GM19328 (cell line): Measurements from ENCODE around the gene ROBO2.

Source experiments
- ATAC-seq: cut with Tn5 transposase; IDR thresholded peaks from one replicate; pipeline ENCODE4 v1.9.1; 2021; ENCODE audit warnings: mild to moderate bottlenecking, moderate library complexity; ENCODE audit not compliant: unreplicated experiment

The ROBO2 gene

DNA sequence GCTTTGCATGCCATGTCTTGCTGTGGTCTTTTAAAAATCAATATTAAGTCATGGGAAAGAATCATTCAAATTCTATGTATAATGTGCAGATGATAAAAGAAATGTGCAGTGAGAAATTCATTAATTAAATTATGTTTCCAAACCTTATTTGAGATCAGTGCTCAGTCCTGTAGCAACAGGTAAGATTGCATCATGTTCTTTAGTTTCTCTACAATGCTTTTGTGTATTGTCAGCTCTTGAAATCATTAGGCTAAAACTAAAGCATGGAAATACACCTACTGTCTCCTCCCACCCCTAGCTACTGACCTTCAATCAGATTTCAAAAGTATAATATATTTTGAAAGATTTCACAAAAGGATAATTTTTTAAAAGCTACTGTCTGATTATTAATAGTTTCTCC, 612.7 kb downstream of the ROBO2 start:
- ATAC-seq, result no peak

DNA sequence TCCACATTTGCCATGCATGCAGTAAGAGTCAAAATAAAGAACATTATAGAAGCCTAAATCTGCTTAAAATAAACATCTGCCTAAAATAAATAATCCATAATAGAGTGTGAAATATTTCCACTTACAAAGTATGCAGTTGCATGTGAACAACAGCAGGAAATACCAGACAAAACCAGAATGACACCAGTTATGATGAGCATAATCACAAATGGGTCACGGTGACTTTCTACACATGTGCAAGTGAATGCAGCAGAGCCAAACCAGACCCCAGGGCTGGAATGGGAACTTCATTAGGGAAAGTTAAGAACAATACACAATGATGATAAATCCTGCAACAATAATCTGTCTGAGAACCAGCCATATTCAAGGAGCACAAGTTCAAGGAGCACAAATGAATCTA, 615.5 kb downstream of the ROBO2 start:
- ATAC-seq, result no peak

DNA sequence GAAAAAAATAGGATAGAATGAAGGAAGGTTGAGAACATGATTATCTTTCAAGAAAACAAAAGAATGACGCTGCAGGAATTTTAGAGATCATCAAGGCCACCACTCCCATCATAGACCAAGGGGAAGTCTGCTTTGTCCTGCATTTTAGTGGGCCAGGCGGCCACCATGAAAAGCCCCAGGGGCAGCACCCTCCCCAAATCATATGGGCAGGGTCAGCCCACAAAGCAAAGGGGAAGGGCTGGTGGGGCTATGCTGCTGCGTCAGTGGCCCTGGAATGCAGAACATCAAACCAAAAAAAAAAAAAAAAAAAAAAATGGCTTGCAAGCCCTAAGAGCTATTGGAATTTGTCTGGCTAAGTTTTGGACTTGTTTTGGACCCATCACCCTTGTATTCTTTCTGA, 620.8 kb downstream of the ROBO2 start:
- ATAC-seq, result no peak

DNA sequence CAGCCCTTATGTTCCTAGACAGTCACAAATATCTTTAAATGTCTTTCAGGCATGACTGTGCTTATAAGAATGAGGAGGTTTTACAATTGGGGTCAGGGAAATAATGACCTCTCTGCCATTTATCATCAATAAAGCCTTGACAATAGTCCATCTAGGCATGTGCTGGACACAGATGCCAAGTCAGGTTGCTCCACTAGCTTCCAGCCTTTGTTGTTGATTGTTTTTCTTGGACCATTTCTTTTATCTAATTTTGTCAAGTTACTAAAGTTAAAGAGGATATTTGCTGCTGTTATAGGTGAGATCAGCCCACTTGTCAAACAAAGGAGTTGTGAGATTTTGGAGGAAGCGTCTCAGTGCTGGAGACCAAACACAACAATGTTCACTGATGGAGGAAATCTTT, 628.0 kb downstream of the ROBO2 start:
- no peak for ATAC-seq

DNA sequence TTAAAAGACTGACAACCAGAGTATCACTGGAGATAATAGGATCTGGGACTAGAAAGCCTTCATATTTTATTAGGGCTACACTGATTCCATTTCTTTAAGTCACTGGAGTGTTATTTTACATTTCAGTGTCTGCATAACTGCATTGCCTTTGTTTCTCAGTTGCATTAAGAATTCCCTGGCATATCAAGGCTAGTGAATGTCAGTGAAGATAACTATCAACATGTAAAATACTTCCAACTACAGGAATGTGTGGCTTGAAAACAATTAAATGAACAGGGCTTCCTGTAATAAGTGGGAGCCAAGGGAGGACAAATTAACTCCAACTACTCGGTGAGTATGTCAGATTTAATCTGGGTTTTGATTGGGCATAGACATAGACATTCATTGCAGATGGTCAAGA, 628.5 kb downstream of the ROBO2 start:
- ATAC-seq, result no peak

DNA sequence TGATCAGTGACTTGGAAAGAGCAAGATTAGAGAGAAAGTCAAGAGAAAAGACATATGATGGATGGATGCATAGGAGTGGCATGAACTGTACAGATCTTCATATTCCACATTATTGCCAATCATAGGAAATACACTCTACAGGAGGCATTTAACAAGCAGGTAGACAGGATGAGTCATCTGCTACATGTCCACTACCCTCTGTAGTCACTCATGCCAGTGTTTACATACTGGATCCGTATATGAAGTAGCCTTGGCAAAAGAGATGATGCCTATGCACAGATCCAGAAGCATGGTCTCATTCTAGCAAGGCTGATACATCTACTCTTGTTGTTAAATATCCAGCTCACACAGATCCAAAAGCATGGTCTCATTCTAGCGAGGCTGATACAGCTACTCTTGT, 632.1 kb downstream of the ROBO2 start:
- ATAC-seq, result no peak

DNA sequence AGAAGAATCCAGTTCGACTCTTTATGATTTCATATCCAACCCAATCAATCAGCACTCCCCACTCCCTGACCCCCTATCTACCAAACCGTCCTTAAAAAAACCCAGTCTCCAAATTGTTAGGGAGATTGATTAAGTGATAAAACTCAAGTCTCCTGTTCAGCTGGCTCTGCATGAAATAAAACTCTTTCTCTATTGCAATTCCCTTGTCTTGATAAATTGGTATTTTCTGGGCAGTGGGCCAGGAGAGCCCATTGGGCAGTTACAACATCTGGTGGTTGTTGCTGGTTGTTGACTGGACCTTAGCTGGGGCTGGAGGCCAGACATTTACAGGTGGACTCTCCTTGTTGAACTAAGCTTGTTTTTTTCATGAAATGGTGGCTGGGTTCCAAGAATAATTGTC, 642.3 kb downstream of the ROBO2 start:
- ATAC-seq, result no peak

DNA sequence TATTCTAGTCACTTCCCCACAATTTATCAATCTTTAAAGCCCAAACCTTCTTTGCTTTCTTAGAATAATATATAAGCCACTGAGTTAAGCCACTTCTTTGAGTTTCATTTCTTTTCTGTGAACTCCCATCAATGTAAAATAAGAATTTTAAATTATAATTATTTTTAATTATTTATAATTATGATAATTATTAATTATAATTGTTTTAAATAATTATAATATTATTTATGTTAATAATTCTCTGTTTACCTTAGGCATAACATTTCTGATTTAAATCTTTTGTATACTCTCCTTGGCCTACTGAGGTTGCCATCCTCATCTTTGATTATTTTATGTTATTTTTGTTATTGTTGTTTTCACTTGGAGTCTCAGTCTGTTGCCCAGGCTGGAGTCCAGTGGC, 644.2 kb downstream of the ROBO2 start:
- no peak for ATAC-seq

DNA sequence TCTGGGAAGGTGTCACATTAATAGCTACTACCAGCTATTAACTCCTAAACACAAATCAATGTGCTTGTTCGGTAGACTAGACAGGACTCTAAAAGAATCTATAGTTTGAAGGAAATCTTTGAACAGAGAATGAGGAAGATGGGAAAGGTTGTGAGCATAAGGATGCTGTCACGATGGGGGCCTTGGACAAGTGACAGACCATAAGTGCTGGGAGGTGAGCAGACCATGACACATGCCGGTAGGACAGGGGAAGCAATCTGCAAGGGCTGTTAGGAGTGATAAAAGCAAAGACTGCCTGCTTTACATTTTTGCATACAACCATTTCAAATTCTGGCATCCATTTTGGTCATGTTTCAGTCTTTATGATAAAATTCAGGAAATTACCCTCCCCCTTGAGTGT, 645.8 kb downstream of the ROBO2 start:
- ATAC-seq, result no peak

DNA sequence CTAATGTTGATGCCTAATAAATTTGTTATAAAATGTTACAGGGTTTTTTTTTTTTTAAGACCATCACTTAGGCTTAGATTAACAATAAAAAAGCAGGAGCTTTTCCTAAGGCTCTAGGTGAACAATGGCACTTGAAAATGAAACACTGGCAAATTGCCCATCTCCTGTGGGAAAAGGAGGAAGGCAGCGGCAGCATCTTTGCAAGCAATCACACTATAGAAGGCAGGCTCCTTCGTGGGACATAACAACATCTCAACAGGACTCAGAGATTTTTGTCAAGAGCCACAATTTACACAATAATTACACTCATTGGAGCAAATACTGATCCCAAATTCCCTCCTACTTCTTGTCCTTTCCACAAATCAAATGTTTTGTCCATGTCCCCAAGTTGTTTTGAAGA, 646.7 kb downstream of the ROBO2 start:
- ATAC-seq, result no peak

DNA sequence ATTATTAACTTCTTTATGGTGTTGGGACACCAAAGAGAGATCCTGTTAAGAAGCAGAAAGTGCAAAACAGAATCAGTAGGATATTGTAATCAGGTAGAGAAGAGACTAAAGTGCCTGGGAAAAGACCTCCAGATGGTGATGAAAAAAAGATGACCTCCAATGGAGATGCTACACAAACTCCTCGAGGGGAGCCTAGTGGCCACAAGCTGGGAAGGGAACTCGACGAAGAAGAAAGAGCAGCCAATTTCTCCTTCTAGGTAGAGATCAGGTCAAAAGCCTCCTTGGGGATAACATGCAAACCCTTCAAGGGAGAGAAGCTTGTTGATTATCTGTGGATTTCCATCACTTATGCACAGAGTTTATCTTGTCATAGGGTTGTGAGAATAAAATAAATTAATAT, 647.6 kb downstream of the ROBO2 start:
- no peak for ATAC-seq

DNA sequence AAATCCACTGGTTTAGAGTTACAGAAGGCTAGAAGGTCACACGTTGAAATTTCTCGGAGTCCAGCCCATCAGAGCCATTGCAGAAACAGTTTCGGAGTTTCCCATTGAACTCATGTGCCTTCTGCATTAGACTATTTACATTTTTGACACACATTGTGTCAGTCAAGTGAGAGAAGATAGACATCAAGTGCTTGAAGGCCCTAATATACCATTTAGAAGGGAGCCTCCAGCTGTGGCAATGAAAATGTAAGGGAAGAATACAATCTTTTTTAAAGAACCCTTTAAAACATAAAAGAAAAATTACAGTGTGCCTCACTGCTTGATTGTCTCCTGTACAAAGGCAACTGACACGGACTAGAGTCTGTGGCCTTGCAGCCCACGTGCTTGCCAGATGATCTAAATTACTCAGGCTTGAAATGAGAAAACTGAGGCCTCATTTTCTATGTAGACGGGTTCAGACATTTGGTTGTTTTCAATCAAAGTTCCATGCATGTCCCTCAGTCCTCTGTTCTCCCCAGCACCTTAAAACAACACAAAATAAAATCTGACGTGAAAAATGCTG, 650.5 kb downstream of the ROBO2 start:
- ATAC-seq, result no peak

DNA sequence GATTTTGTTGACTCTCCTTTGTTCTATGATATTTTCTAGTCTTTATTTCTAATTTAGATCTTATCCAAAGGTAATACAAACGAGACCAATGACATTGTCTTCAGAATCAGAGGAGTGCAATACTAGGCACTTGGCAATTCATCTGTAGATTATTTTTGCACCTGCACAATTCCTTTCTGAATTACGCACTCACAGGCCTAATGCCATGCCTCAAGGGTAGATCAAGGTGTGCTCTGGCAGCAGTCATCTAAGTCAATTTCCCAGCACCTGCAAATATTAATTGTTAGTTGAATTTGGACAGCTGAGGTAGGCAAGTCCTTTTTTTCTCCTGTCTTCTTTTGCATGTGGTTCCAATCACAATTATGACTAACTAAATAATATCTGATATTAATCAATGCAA, 653.2 kb downstream of the ROBO2 start:
- ATAC-seq, result no peak

DNA sequence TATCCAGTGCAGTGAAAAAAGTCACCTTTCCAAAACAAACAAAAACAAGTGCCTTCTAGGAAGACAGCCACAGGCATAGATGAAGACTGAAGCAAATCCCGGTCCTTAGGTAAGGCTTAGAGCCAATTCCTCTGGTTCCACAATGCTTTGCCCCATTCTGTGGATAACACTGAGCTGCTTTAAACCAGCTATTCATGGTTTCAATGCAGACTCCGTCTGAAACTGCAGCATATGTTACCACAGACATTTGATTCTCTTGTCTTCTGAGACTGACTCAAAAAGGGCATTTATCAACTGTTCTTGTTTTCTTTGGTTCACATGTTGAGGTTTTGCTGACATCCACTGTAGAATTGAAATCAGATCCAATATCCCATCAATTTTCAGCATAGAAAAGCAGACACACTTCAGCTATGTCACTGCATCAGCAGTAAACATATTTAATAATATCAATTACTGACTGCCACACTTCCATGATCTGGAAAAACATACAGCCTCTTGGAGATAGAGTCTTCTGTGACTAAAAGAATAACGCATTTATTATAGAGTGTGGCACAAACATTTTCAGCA, 659.3 kb downstream of the ROBO2 start:
- ATAC-seq, result no peak
